Neural cell (in vitro differentiated cells): ENCODE data around the gene APBA2. TPM values are rescaled to one million over a fixed set of nuclear protein-coding genes. Genes with fewer than 3 reads are reported as not detected.

Experiments used
- H2AFZ ChIP-seq: fragments of 200-600, 300-800 bp; sonication (generic), shearing (Covaris generic); 2 replicates; pipeline ENCODE4 v1.6.0; 2014; ENCODE audit warnings: low read depth, mild to moderate bottlenecking, antibody characterized with exemption, low read length, moderate library complexity
- H3F3A ChIP-seq: fragments of 200-600 bp; shearing (Covaris generic); 2 replicates; pipeline ENCODE4 v1.6.1; 2016; ENCODE audit warnings: mild to moderate bottlenecking, moderate library complexity, mixed read lengths, antibody characterized with exemption, low read length; ENCODE audit not compliant: insufficient read depth, poor library complexity, severe bottlenecking
- H3K27ac ChIP-seq: fragments of 200-600, 300-800 bp; sonication (generic), shearing (Covaris generic); 2 replicates; pipeline ENCODE4 v1.5.1; 2014; ENCODE audit warnings: mild to moderate bottlenecking, low read length, moderate library complexity
- H3K27me3 ChIP-seq: fragments of 300-800, 200-600 bp; sonication (generic), shearing (Covaris generic); 2 replicates; pipeline ENCODE4 v1.6.0; 2014; ENCODE audit warnings: mild to moderate bottlenecking, low read depth, low read length, moderate library complexity; ENCODE audit not compliant: insufficient read depth
- H3K36me3 ChIP-seq: fragments of 300-800, 200-600 bp; sonication (generic), shearing (Covaris generic); 2 replicates; pipeline ENCODE4 v1.5.1; 2014; ENCODE audit warnings: mild to moderate bottlenecking, antibody characterized with exemption, low read length, moderate library complexity; ENCODE audit not compliant: insufficient read depth
- H3K4me2 ChIP-seq: fragments of 300-800, 200-600 bp; sonication (generic), shearing (Covaris generic); 2 replicates; pipeline ENCODE4 v1.6.0; 2014; ENCODE audit warnings: mild to moderate bottlenecking, low read length
- H3K4me3 ChIP-seq: fragments of 300-800, 200-600 bp; sonication (generic), shearing (Covaris generic); 2 replicates; pipeline ENCODE4 v1.5.1; 2014; ENCODE audit warnings: mild to moderate bottlenecking, low read length, moderate library complexity
- H3K79me2 ChIP-seq: fragments of 200-600 bp; shearing (Covaris generic); replicated peaks from 2 replicates; pipeline ENCODE4 v1.6.0; 2014; ENCODE audit warnings: mild to moderate bottlenecking, low read length, moderate library complexity; ENCODE audit not compliant: insufficient read depth
- H3K9ac ChIP-seq: fragments of 300-800, 200-600 bp; sonication (generic), shearing (Covaris generic); 2 replicates; pipeline ENCODE4 v1.6.1; 2016; ENCODE audit warnings: mild to moderate bottlenecking, low read length, mixed read lengths
- H3K9me2 ChIP-seq: fragments of 200-600 bp; shearing (Covaris generic); 2 replicates; pipeline ENCODE4 v1.6.1; 2016; ENCODE audit warnings: mild to moderate bottlenecking, low read length, mixed read lengths; ENCODE audit not compliant: insufficient read depth
- H3K9me3 ChIP-seq: fragments of 200-600, 300-800 bp; sonication (generic), shearing (Covaris generic); 2 replicates; pipeline ENCODE4 v1.6.1; 2016; ENCODE audit warnings: mild to moderate bottlenecking, mixed run types, low read length, moderate library complexity, mixed read lengths
- H4K20me1 ChIP-seq: fragments of 200-600 bp; shearing (Covaris generic); 2 replicates; pipeline ENCODE4 v1.6.1; 2016; ENCODE audit warnings: mild to moderate bottlenecking, mixed run types; ENCODE audit not compliant: insufficient read depth
- EP300 ChIP-seq: fragments of 450-650 bp; conservative IDR thresholded peaks from 2 replicates; pipeline ENCODE4 v1.6.1; 2014; ENCODE audit warnings: antibody characterized with exemption, mild to moderate bottlenecking, moderate library complexity; ENCODE audit not compliant: poor library complexity, severe bottlenecking
- EZH2 ChIP-seq: fragments of 200-600, 300-800 bp; shearing (Covaris generic), sonication (generic); IDR thresholded peaks from 2 replicates; pipeline ENCODE4 v1.6.1; 2014; ENCODE audit warnings: antibody characterized with exemption, low read length, borderline replicate concordance, mild to moderate bottlenecking; ENCODE audit not compliant: insufficient read depth, poor library complexity, severe bottlenecking
- MXI1 ChIP-seq: fragments of 450-650 bp; conservative IDR thresholded peaks from 2 replicates; pipeline ENCODE4 v1.6.1; 2014; ENCODE audit warnings: antibody characterized with exemption, mild to moderate bottlenecking; ENCODE audit not compliant: poor library complexity, severe bottlenecking
- POLR2AphosphoS5 ChIP-seq: IDR thresholded peaks from 2 replicates; pipeline ENCODE4 v1.6.1; 2012
- RAD21 ChIP-seq: fragments of 450-650 bp; conservative IDR thresholded peaks from 2 replicates; pipeline ENCODE4 v1.6.1; 2014; ENCODE audit warnings: antibody characterized with exemption, mild to moderate bottlenecking, moderate library complexity
- SMC3 ChIP-seq: fragments of 450-650 bp; conservative IDR thresholded peaks from 2 replicates; pipeline ENCODE4 v1.6.1; 2014; ENCODE audit warnings: antibody characterized with exemption, mild to moderate bottlenecking, moderate library complexity; ENCODE audit not compliant: poor library complexity
- TAF1 ChIP-seq: IDR thresholded peaks from 2 replicates; pipeline ENCODE4 v1.6.1; 2012; ENCODE audit warnings: low read depth
- polyA plus RNA-seq: library from polyadenylated mRNA; depleted of rRNA; stranded (reverse); fragments of >200 nt; gene quantifications from 2 replicates; pipeline ENCODE4 v1.2.3, GENCODE V29; 2014
- TF ChIP-seq, protein P1 (sequence below): fragments of 450-650 bp; IDR thresholded peaks from 2 replicates; pipeline ENCODE4 v1.5.1; 2014; ENCODE audit warnings: antibody characterized with exemption, mild to moderate bottlenecking, moderate library complexity; ENCODE audit not compliant: poor library complexity, severe bottlenecking
- TF ChIP-seq, protein P2 (sequence below): IDR thresholded peaks from 2 replicates; pipeline ENCODE4 v1.6.1; 2012; ENCODE audit warnings: borderline replicate concordance

The APBA2 gene
- polyA plus RNA-seq, 1 donor from 2014 or later: 134 TPM

DNA sequence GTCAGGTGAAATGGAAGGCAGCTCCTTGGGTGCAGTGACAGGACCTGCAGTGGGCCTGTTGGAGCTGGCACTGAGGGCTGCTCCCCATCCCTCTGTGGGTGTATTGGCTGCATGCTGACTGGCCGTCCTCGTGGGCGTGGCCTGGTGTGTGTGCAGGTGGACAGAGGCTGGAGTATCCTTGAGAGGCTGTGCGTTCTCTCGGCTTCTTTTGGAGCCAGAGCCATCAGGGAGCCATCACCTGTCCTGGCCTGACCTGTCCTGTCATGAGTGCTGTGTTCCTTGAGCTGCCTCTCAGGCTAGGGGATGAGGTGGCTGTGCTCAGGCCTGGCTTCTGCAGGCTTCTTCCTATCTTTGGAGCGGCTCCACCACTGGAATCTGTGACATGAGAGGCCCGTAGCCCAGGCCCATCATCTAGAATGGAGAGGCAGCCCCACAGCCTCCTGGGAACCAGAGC lies 61.5 kb downstream of the APBA2 start:
- Histone ChIP-seq H3K4me2 (no peak overlapping the region), H3K9me2 (no peaks in the 10 kb centered on the region), H3K9me3 (peaks cover 5% of the 10 kb centered on the region), H3K79me2 (no peaks in the 10 kb centered on the region), H4K20me1 (no peaks in the 10 kb centered on the region), H3K27ac (no peak overlapping the region), H3K36me3 (no peaks in the 10 kb centered on the region), H3K4me3 (no peak overlapping the region), H3K9ac (no peak overlapping the region), H3K27me3 (no peaks in the 10 kb centered on the region), H3F3A (no peaks in the 10 kb centered on the region), H2AFZ (no peak overlapping the region)
- TF ChIP-seq MXI1 (no peak), TAF1 (no peak), EZH2 (no peak), EP300 (no peak), SMC3 (no peak), POLR2AphosphoS5 (no peak), RAD21 (no peak)
- TF ChIP-seq, protein P1, sequence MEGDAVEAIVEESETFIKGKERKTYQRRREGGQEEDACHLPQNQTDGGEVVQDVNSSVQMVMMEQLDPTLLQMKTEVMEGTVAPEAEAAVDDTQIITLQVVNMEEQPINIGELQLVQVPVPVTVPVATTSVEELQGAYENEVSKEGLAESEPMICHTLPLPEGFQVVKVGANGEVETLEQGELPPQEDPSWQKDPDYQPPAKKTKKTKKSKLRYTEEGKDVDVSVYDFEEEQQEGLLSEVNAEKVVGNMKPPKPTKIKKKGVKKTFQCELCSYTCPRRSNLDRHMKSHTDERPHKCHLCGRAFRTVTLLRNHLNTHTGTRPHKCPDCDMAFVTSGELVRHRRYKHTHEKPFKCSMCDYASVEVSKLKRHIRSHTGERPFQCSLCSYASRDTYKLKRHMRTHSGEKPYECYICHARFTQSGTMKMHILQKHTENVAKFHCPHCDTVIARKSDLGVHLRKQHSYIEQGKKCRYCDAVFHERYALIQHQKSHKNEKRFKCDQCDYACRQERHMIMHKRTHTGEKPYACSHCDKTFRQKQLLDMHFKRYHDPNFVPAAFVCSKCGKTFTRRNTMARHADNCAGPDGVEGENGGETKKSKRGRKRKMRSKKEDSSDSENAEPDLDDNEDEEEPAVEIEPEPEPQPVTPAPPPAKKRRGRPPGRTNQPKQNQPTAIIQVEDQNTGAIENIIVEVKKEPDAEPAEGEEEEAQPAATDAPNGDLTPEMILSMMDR: no peak
- TF ChIP-seq, protein P2, sequence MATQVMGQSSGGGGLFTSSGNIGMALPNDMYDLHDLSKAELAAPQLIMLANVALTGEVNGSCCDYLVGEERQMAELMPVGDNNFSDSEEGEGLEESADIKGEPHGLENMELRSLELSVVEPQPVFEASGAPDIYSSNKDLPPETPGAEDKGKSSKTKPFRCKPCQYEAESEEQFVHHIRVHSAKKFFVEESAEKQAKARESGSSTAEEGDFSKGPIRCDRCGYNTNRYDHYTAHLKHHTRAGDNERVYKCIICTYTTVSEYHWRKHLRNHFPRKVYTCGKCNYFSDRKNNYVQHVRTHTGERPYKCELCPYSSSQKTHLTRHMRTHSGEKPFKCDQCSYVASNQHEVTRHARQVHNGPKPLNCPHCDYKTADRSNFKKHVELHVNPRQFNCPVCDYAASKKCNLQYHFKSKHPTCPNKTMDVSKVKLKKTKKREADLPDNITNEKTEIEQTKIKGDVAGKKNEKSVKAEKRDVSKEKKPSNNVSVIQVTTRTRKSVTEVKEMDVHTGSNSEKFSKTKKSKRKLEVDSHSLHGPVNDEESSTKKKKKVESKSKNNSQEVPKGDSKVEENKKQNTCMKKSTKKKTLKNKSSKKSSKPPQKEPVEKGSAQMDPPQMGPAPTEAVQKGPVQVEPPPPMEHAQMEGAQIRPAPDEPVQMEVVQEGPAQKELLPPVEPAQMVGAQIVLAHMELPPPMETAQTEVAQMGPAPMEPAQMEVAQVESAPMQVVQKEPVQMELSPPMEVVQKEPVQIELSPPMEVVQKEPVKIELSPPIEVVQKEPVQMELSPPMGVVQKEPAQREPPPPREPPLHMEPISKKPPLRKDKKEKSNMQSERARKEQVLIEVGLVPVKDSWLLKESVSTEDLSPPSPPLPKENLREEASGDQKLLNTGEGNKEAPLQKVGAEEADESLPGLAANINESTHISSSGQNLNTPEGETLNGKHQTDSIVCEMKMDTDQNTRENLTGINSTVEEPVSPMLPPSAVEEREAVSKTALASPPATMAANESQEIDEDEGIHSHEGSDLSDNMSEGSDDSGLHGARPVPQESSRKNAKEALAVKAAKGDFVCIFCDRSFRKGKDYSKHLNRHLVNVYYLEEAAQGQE: no peak

DNA sequence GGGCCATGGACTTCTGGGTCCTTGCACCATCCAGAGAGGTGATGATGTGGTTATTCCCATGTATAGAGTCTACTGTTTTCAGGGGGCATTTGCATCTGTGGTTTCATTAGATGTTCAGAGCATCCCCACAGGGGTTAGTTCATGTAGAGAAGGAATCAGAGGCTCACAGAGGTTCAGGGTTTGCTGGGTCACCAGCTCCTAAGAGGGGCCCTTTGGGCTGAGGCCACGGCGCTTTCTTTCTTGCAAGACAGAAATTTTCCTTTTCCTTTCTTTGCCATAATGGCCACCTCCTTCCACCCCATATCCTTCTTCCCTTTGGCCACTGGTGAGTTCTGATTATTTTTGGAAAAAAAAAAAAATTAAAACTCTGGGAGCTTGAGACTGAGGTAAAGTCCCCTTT lies 62.3 kb downstream of the APBA2 start:
- H3K36me3 ChIP-seq: no peaks in the 10 kb centered on the region
- H3K4me2 ChIP-seq: no peak overlapping the region
- H4K20me1 ChIP-seq: no peaks in the 10 kb centered on the region
- H3K9me2 ChIP-seq: no peaks in the 10 kb centered on the region
- no peak overlapping the region for H3K4me3 ChIP-seq
- H3K9ac ChIP-seq: no peak overlapping the region
- no peak for TF ChIP-seq EZH2
- no peak for TF ChIP-seq EP300
- TF ChIP-seq, protein P1: no peak
- TF ChIP-seq, protein P2: no peak
- no peak for TF ChIP-seq TAF1
- TF ChIP-seq POLR2AphosphoS5: no peak
- TF ChIP-seq SMC3: no peak
- TF ChIP-seq RAD21: no peak
- TF ChIP-seq MXI1: no peak
- H3K79me2 ChIP-seq: no peaks in the 10 kb centered on the region
- H2AFZ ChIP-seq: no peak overlapping the region
- H3F3A ChIP-seq: no peaks in the 10 kb centered on the region
- no peak overlapping the region for H3K27ac ChIP-seq
- no peaks in the 10 kb centered on the region for H3K27me3 ChIP-seq
- H3K9me3 ChIP-seq: peaks cover 5% of the 10 kb centered on the region
